K562 (cell line): ENCODE results near the gene CSNK1D. TPM values are rescaled to one million over a fixed set of nuclear protein-coding genes. Genes with fewer than 3 reads are reported as not detected.

Experiments
- ATAC-seq: fragments of 200-7000 bp; cut with Tn5 transposase; 3 replicates; pipeline ENCODE4 v1.9.1; 2020; ENCODE audit warnings: moderate library complexity
- BruUV-seq: library from RNA; stranded (reverse); fragments of 400-500 nt; replicated peaks from 2 replicates; lab custom pipeline; 2021; lab: Mats Ljungman, UMichigan
- CTCF ChIA-PET: fragments of 300-600 bp; formaldehyde crosslinking; extraction: SDS; loops from one replicate; lab custom pipeline; 2021; ENCODE audit warnings: low intra/inter-chr PET ratio; lab: Yijun Ruan, JAX
- POLR2A ChIA-PET: fragments of 300-600, 350-650 bp; sonication (Branson Sonifier 250); formaldehyde crosslinking; extraction: SDS; loops from one replicate; lab custom pipeline; 2021; ENCODE audit warnings: antibody characterized with exemption, inconsistent platforms; lab: Yijun Ruan, JAX
- DNase-seq, 4 experiments: peaks; one replicate each; pipeline versions ENCODE4 v3.0.0 to v3.0.0-alpha.2; 2011 to 2018; ENCODE audit warnings: low spot score in 3 of 4, mixed read lengths in 3 of 4; ENCODE audit errors: extremely low read depth in 1 of 4
- FAIRE-seq: peaks from 2 replicates; lab custom pipeline; 2011; peaks lifted over from hg19 to GRCh38; lab: Jason Lieb, UNC
- H2AFZ ChIP-seq: 2 replicates; pipeline ENCODE4 v1.6.0; 2011; ENCODE audit warnings: low read depth, low read length, control low read depth, inconsistent platforms
- H3K27ac ChIP-seq: fragments of 200-600 bp; 3 replicates; pipeline ENCODE4 v1.8.0; 2011; ENCODE audit warnings: low read depth, mild to moderate bottlenecking, control low read depth, inconsistent platforms, low read length, moderate library complexity, mixed read lengths; ENCODE audit errors: extremely low read depth
- H3K27me3 ChIP-seq, 2 experiments: fragments of 300-600 bp in 1 of 2; 2 replicates in 1 of 2; 3 replicates in 1 of 2; pipeline versions ENCODE4 v1.6.0 to v1.8.0; 2011; ENCODE audit warnings: inconsistent platforms in 2 of 2, low read length in 2 of 2, mild to moderate bottlenecking in 1 of 2, mixed read lengths in 1 of 2, moderate library complexity in 1 of 2; ENCODE audit not compliant: control insufficient read depth in 2 of 2, insufficient read depth in 2 of 2
- H3K36me3 ChIP-seq: fragments of 300-600 bp; 3 replicates; pipeline ENCODE4 v1.8.0; 2011; ENCODE audit warnings: mild to moderate bottlenecking, low read length, inconsistent platforms; ENCODE audit not compliant: control insufficient read depth, insufficient read depth
- H3K4me1 ChIP-seq, 2 experiments: fragments of 200-600 bp in 1 of 2; replicated peaks in 1 of 2; 2 replicates in 1 of 2; 3 replicates in 1 of 2; pipeline versions ENCODE4 v1.5.1 to v1.8.0; 2011; ENCODE audit warnings: inconsistent platforms in 2 of 2, low read length in 2 of 2, mild to moderate bottlenecking in 1 of 2, mixed read lengths in 1 of 2, moderate library complexity in 1 of 2; ENCODE audit not compliant: control insufficient read depth in 2 of 2, insufficient read depth in 2 of 2
- H3K4me2 ChIP-seq: 2 replicates; pipeline ENCODE4 v1.6.1; 2011; ENCODE audit warnings: low read length, control low read depth, inconsistent platforms, mixed read lengths; ENCODE audit not compliant: insufficient read depth
- H3K4me3 ChIP-seq: fragments of 200-600 bp; sonication (generic), shearing (Covaris generic); 2 replicates; pipeline ENCODE4 v1.5.1; 2016; ENCODE audit warnings: control low read depth, inconsistent platforms
- H3K79me2 ChIP-seq: fragments of 200-600 bp; 3 replicates; pipeline ENCODE4 v1.8.0; 2011; ENCODE audit warnings: low read length, inconsistent platforms; ENCODE audit not compliant: control insufficient read depth, insufficient read depth
- H3K9ac ChIP-seq, 2 experiments: 2 replicates each; pipeline versions ENCODE4 v1.6.0 to v1.6.1; 2011; ENCODE audit warnings: low read depth in 2 of 2, low read length in 2 of 2, control low read depth in 1 of 2, inconsistent platforms in 1 of 2, mild to moderate bottlenecking in 1 of 2, mixed read lengths in 1 of 2; ENCODE audit not compliant: insufficient read depth in 1 of 2
- H3K9me1 ChIP-seq: one replicate; pipeline ENCODE4 v1.6.0; 2011; ENCODE audit warnings: inconsistent platforms, mild to moderate bottlenecking, low read length, moderate library complexity; ENCODE audit not compliant: control insufficient read depth, insufficient read depth
- H3K9me3 ChIP-seq: replicated peaks from 2 replicates; pipeline ENCODE4 v1.5.1; 2011; ENCODE audit warnings: low read depth, low read length, inconsistent platforms; ENCODE audit not compliant: control insufficient read depth, insufficient read depth
- H4K20me1 ChIP-seq: replicated peaks from 2 replicates; pipeline ENCODE4 v1.6.1; 2011; ENCODE audit warnings: low read length, inconsistent platforms, mixed read lengths; ENCODE audit not compliant: control insufficient read depth, insufficient read depth
- ATF3 ChIP-seq, 2 experiments: fragments of 450-650 bp in 1 of 2; sonication (generic) in 1 of 2; formaldehyde crosslinking in 1 of 2; IDR thresholded peaks in 1 of 2; conservative IDR thresholded peaks in 1 of 2; 2 replicates each; pipeline versions ENCODE4 v1.6.1 to v1.8.1; 2016 to 2023; ENCODE audit warnings: mild to moderate bottlenecking in 2 of 2, moderate library complexity in 2 of 2, inconsistent platforms in 1 of 2, missing genetic modification reagents in 1 of 2
- CEBPB ChIP-seq: fragments of 450-650 bp; IDR thresholded peaks from 2 replicates; pipeline ENCODE4 v1.6.1; 2016; ENCODE audit warnings: missing genetic modification characterization, missing compliant biosample characterization
- CEBPG ChIP-seq, 3 experiments: fragments of 200-800 bp in 1 of 3; sonication (Bioruptor generic) in 1 of 3; sonication (generic) in 1 of 3; formaldehyde crosslinking in 1 of 3; IDR thresholded peaks in 2 of 3; conservative IDR thresholded peaks in 1 of 3; 2 replicates each; pipeline versions ENCODE4 v1.6.1 to v1.8.0; 2016 to 2022; ENCODE audit warnings: missing compliant biosample characterization in 2 of 3, missing genetic modification characterization in 2 of 3, mild to moderate bottlenecking in 1 of 3, missing genetic modification reagents in 1 of 3
- STAT6 ChIP-seq: sonication (generic); formaldehyde crosslinking; IDR thresholded peaks from 2 replicates; pipeline ENCODE4 v1.8.1; 2023; ENCODE audit warnings: mild to moderate bottlenecking, missing genetic modification reagents
- WGBS: fragments of 100-300 bp; shearing (Covaris generic); methylation state at CpG from one replicate; pipeline ENCODE4 v1.1.6; 2016; ENCODE audit warnings: low coverage, mixed read lengths; ENCODE audit not compliant: insufficient coverage; ENCODE audit errors: missing lambda C conversion rate; 5-methylcytosine and 5-hydroxymethylcytosine counted together
- in situ Hi-C: fragments of 300-500 bp; cut with MboI; formaldehyde crosslinking; loops from 4 replicates; pipeline ENCODE4 v1.15.0; 2018; ENCODE audit warnings: inconsistent platforms, mixed read lengths
- intact Hi-C: fragments of 100-400 bp; cut with micrococcal nuclease; formaldehyde crosslinking; loops from 2 replicates; pipeline ENCODE4 v1.14.2; 2022
- polyA plus RNA-seq, 8 experiments: library from polyadenylated mRNA; depleted of rRNA in 4 of 8; stranded (reverse) in 5 of 8; unstranded in 3 of 8; fragments of >200 nt; fragmentation: Nextera tagmentation in 2 of 8; fragmentation: Illumina TruSeq in 1 of 8; extraction: Ambion mirVana in 2 of 8; extraction: Trizol in 1 of 8; gene quantifications; 2 replicates each; pipeline versions ENCODE4 v1.2.1 to v1.2.3, GENCODE V29; 2011 to 2014; ENCODE audit warnings: inconsistent platforms in 1 of 8, missing spikeins in 1 of 8
- total RNA-seq, 7 experiments: library from RNA; depleted of rRNA in 6 of 7; stranded (reverse); fragments of >200 nt in 6 of 7; fragmentation: Illumina TruSeq in 2 of 7; extraction: Trizol in 2 of 7; gene quantifications; 2 replicates each; pipeline versions ENCODE4 v1.2.1 to v1.2.3, GENCODE V29; 2011 to 2021; ENCODE audit warnings: low replicate concordance in 1 of 7

CSNK1D gene
- total and polyA plus RNA-seq, 9 of the 15 experiments (the other 6 are each of a cell fraction or from before 2014, with no cell fraction given): 6.5 to 133 (median 41.3) TPM

GRCh38 chr17:82280537-82280936 lies 7.0 kb upstream of the CSNK1D start:
- intact Hi-C loops: no loop called here
- POLR2A ChIA-PET: interaction anchor here (0.7 to 1.3 kb wide), 4 partner anchors 9 to 19 kb away, joined by 3 to 4 read pairs (median 3); no protein-coding TSS in a partner anchor
- CTCF ChIA-PET: no interaction called here
- Histone ChIP-seq H4K20me1 (no peaks in the 10 kb centered on the region), H3K4me3 (no peak overlapping the region), H3K36me3 (no peaks in the 10 kb centered on the region), H3K9me1 (no peaks in the 10 kb centered on the region), H3K4me2 (no peak overlapping the region), H3K9ac (peak overlapping the region in 1 of 2 experiments; percentile 66; a peak in 1 of 4 replicates), H3K9me3 (no peaks in the 10 kb centered on the region), H3K27me3 (no peaks in the 10 kb centered on the region), H3K27ac (no peak overlapping the region), H2AFZ (no peak overlapping the region), H3K79me2 (no peaks in the 10 kb centered on the region), H3K4me1 (peaks cover 5 to 46% of the 10 kb centered on the region in 2 experiments; a peak in 3 of 5 replicates)
- in situ Hi-C loops: no loop called here
- BruUV-seq: no TSS peak
- WGBS: 77% methylated on average over 8 of the region's 8 CpGs
- TF ChIP-seq CEBPG (CRISPR knock-in tag; IDR thresholded peaks at IDR 0.05): 0 out of 2 replicates have a peak, but pooled peaks have one; percentile 22
- TF ChIP-seq CEBPG (tag; conservative IDR thresholded peaks at IDR 0.05 in 1 of 2, IDR thresholded peaks at IDR 0.05 in 1 of 2): no peak
- TF ChIP-seq STAT6 (CRISPR knock-in tag): no peak
- peak; percentile 54 for TF ChIP-seq CEBPB (tag)
- peak; percentile 58; the same call in 1 of the 2 replicates for TF ChIP-seq ATF3 (IDR thresholded peaks at IDR 0.05)
- TF ChIP-seq ATF3 (CRISPR knock-in tag; conservative IDR thresholded peaks at IDR 0.05): no peak
- FAIRE-seq: no peak
- no peak for ATAC-seq
- no peak for DNase-seq
